NOMO-1 (cell line): ENCODE results near the gene SCN4A.
A peak's percentile ranks its signal among the peaks of the same experiment; 100 is the strongest.
"Not testable (repeated sequence)": the region's sequence is repeated elsewhere in the genome, so short reads cannot be mapped to it uniquely, and the experiment has no call there.

ENCODE experiments used
- DNase-seq, 2 experiments: peaks; one replicate each; lab custom pipeline; 2025; ENCODE audit not compliant: unreplicated experiment in 2 of 2; lab: John Stamatoyannopoulos, UW

SCN4A gene

DNA sequence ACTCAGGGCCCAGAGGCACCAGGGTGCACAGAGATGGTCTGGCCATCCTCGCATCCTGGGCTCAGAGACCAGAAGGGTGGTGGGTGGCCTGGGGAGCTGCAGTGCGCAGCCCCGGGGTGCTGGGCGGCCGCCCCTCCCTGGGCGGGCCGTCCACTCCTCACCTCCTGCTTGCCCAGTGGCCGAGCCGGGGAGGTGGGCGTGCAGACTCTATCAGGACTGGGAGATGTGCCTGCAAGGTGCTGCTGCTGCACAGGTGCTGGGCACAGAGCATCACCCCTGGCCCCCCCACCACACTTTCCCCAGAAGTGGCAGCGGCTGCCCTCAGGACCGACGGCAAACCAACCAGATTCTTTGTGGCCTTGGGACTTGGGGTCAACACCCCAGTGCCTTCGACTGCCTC, at the start of gene SCN4A:
Gene SCN4A, minus strand, starts transcription at position 123 of the 400 bp plus-strand sequence. Its CDS starts 77 bp downstream, at position 46.
- no peak for DNase-seq

DNA sequence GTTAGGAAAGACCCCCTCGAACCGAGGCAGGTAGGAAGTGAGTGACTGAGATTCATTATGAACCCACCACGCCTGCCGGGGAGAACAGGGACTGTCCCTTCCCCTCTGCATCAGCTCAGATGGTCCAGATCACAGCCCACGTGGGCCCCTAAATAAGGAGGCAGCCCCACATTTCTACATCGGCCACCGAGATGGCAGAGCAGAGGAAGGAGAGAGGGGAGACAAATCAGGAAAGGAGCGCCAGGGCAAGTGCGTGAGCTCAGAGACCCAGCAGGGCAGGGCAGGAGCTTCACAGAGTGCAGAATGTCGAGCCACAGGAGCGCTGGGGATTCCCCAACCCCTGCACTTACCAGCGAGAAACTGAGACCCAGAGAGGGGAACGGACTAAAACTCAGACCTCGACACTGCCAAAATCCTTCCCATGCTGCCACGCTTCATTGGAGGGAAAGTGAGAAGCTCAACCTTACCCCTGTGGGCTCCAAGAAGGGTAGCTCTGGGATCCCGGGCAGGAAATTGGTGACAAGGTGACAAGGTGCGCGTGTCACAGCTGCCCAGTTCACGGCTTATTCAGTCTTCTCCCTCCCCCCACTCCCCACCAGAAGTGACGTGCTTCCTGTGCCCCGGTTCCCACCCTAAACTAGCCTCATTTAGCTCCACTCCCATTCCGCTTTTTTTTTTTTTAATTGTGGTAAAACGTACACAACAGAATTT, 47.5 kb upstream of the SCN4A start, which contains the start of gene ICAM2:
Gene ICAM2, minus strand, starts transcription at position 578 of the 711 bp plus-strand sequence. CDS start 13,942 bp downstream, outside the sequence.
- peak; percentile 73 to 85 for DNase-seq

DNA sequence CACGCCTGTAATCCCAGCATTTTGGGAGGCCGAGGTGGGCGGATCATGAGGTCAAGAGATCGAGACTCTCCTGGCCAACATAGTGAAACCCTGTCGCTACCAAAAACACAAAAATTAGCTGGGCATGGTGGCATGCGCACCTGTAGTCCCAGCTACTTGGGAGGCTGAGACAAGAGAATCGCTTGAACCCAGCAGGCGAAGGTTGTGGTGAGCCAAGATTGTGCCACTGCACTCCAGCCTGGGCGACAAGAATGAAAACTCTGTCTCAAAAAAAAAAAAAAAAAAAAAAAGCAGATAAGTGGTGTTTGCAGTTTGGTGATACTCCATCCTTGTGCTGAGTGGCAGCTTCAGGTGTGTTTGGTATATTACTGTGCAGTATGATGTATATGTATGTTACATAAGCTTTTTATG, 46.8 kb upstream of the SCN4A start:
- DNase-seq, result not testable (repeated sequence)

DNA sequence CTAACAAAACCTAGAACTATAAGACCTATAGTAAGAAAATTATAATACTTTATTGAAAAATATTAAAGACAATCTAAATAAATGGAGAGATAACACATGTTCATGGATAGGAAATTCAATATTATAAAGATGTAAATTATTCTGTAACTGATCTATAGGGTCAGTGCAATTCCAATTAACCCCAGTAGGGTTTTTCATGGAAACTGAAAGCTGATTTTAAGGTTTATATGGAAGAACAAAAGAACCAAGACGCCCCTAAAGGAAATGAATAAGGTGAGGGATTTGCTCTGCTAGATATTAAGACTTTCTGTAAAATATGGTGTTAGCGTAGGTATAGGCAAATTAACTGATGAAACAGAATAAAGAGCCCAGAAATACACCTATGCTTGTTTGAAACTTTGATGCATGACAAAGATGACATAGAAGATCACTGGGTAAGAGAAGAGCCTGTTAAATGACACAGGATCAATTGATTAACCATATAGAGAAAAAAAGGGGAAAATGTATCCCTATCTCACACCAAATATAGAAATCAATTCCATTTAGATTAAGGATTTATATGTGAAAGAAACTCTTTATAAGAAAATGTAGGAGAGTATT, 44.8 kb upstream of the SCN4A start:
- DNase-seq, result no peak

DNA sequence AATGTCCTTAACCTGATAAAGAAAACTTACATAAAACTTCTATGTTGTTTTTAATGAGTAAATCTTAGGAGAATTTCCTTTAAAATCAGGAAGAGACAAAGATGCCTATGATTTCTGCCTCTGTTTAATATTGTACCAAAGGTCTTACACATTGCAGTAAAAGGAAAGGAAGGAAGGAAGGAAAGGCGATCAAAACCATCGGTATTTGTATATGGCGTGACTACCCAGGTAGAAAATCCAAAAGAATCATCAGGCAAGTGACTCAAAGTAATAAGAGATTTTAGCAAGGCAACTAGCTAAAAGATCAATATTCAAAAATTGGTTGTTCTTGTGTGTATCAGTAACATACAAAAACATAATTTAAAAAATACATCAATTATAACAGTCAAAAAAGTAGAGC, 44.3 kb upstream of the SCN4A start:
- no peak for DNase-seq

DNA sequence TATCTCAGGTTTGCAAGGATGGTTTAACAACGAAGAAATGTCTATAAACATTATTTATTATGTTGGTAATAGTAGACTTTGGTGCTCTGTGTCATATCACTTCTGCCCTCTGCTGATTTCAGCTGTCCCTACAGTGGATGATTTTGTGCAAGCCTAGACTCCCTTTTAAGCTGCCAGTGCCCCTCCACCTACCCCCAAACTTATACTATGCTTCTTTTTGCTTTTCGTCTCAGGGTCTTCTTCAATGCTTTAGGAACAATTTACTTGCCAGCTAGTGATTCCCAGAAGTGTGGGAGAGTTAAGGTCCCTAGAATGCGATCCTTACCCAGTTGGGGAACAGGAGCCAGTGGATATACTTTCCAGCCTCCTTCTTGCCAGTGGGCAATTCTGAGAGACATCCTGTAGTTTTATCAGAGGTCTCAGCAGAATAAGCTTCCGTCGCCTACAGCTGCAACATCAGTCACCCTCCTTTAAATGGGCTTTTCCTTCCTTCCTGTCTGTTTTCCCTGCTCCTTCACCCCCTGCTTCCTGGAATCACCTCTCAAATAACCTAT, 43.6 kb upstream of the SCN4A start:
- DNase-seq, result no peak

DNA sequence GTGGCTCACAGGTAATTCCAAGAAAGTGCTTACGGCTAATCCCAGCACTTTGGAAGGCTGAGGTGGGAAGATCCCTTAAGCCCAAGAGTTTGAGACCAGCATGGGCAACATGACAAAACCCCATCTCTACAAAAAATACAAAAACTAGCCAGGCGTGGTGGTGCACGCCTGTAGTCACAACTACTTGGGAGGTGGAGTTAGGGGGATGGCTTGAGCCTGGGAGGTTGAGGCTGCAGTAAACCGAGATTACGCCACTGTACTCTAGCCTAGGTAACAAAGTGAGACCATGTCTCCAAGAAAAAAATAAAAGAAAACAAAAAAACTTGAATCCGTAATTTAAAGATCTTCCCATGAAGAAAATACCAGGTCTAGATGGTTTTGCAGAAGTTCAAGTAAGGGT, 42.7 kb upstream of the SCN4A start:
- DNase-seq, result no peak

DNA sequence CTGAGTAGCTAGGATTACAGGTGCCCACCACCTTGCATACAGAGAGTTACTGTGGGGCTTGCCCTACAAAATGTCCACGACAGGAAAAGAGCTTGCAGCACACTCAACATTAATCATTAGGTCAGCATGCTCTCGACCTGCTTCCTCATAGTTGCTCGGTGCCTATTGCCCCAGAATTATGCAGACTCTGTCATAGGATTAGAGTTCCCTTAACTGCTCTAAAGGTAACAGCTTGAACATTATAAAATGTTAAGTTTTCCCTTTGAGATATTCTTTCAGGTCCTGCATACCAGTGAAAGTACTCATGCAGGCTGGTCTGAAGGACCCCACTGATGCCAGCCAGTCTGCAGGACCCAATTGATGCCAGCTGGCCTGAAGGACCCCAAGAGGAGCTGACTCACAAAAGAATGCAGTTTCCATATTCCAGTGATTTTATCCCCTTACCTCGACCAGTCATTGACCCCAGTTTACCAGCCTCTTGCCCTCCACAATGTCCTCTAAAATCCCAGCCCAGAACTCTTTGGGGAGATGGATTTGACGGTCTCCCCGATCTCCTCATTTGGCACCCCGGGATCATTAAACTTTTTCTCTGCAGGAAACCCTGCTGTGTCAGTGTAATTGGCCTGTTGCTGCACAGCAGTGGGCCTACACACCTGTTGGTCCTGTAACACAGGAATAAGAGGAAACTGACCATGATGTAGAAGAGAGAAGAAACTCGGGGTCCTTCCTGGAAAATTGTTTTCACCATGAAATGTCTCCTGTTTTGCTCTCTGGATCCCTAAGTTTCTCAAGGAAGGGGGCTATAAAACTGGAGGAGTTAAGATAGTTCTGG, 37.1 kb upstream of the SCN4A start:
- DNase-seq, result peak; percentile 43 to 76

DNA sequence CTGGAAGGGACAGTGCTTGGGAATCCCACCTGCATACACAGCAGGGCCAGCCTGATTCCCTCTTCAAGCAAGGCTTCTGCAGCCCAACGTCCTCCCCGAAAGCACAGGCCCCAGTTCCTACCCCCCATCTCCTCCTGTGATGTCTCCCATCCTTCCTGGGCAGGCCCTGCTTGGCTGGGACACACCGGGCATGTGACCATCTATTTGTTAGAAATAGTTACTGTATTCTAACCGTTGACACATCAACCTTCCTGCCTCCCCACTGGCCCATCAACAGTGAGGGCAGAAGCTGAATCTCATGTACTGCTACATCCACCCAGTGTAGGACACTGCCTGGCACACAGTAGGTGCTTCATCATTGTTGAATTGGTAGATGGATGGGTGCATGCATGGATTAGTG, 36.1 kb upstream of the SCN4A start:
- no peak for DNase-seq

DNA sequence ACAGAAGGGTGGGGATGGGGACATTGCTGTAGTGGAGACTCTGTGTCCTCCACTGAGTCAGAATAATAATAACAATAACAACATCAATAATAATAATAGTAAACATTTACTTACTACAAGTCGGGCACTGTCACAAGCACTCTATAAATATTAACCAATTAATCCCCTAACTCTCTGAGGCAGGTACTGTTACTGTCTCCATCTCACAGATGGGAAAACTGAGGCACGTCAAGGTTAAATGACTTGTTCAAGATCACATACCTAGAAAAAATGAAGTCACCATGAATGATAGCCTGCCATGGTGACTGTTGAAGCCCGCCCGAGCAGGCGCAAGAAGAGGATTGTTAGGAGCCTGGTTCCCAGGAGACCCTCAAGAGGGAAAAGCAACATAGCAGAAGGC, 35.6 kb upstream of the SCN4A start:
- DNase-seq, result no peak

DNA sequence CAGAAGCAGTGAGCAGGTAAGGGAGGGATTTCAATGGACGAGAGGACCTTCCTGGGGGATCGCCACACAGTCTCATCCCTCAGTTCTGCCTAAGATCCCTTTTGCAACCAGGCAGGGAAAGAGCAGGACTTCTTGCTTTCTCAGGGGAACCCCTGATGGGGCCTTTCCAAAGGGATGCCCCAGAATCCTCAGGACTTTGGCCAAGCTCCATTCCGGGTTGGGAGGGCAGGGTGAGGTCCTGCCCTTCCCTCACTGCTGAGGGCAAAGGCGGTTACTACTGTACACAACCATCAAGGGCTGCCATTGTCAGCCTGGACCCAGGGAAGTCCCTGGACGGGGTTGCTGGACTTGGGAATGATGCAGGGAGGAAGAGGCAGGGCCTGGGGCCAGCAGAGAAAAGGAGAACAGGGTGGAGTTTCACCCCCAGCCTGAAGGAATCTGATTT, 35.1 kb upstream of the SCN4A start:
- DNase-seq, result no peak

DNA sequence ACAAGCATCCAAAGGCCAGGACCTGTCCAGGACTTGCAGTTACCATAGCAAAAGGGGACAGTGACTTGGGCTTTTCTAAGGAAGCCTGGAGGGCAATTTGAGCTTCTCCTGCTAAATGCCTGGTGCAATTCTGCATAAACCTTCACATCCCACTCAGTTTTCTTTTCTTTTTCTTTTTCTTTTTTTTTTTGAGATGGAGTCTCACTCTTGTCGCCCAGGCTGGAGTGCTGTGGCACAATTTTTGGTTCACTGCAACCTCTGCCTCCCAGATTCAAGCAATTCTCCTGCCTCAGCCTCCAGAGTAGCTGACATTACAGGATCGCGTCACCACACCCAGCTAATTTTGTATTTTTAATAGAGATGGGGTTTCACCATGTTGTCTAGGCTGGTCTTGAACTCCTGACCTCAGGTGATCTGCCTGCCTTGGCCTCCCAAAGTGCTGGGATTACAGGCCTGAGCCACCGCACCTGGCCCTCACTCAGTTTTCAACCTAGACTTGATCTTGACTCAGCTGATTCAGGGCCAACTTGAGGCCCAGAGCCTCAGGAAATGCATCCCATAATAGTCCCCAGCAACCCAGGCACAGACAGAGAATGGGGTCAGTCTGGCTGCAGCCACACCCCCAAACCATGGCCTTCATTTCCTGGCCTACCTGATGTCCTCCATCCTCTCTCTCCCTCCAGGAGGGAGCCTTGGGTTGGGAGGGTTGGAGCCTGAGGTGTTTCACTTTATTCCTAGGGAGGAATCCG, 34.5 kb upstream of the SCN4A start:
- DNase-seq, result not testable (repeated sequence)

DNA sequence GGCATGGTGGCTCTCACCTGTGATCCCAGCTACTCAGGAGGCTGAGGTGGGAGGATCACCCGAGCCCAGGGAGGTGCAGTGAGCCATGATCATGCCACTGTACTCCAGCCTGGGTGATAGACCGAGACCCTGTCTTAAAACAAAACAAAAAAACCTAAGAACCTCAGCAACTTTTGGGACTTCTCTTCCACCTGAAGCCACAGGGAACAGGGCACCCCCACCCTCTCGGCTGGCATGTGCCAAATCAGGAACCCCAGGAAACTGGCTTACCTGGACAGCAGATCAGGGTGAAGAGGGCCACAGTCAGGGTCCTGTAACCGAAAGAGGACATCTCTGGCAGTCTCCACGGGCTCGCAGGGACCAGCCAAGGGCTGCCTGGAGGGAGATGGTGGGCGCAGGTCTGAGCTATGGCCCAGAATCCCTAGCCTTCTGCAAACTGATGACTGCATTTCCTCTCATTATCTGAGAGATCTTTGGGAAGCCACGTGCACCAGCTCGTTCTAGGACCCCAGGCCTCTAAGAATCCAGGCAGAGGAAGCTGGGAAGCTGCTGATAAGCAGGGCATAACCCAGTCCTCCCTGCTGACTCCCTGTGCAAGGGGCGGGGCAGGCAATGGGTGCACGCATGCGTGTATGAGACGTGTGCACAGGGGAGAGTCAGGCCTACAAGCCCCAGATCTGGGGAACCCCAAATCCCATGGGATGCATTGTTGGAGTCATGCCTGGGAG, 33.8 kb upstream of the SCN4A start:
- no peak for DNase-seq

DNA sequence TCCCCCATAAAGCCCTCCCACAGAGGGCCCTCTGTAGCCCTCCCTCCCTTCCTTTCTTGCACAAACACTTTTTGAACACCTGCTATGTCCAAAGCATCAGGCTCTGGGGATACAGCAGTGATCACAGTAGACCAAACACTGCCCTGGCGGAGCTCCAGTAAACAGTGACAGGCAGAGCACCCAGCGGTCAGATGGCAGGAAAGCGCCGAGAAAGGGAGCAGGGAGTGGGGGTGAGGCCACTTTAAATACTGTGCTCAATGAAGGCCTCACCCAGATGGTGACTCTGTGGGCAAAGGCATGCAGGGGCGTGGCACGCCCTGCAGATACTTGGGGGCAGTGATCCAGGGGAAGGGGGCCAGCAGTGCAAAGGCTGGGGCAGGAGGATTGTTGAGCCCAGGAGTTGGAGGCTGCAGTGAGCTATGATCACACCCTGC, 33.0 kb upstream of the SCN4A start:
- no peak for DNase-seq

DNA sequence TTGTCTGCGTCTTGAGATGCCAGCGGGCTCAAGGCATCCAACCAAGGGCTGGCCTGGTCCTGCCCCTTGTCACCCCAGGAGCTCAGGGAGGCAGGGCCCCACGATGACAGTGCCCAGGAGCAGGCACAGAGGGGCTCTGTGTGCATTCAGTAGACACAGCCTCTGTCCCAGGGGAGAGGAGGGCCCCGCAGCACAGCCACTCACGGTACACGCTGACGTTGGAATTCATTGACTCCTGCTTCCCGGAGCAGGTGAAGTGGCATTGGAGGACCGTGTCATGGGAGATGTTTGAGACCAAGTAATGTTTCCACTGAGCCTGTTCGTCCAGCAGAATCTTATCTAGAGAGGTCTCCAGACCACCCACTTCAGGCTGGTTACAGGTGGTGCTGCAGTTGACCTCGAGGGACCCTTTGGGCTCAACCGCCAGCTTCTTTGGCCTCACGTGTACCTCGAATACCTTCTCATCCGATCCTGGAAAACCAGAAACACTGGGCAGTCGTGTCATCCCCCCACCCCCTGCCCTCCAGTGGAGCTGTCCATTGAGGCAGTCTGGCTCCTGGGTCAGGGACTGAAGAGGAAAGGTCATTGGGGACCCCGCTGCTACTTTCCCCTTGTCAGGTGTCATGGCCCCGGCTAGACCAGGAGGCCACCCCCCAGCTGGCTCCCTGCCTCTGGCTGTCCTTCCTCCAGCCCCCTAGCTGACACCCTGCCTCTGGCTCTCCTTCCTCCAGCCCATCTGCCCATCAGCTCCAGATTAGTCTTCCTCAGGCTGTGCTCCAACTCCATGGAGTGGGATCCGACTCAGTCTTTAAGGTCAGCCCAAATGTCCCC, 32.4 kb upstream of the SCN4A start:
- no peak for DNase-seq

DNA sequence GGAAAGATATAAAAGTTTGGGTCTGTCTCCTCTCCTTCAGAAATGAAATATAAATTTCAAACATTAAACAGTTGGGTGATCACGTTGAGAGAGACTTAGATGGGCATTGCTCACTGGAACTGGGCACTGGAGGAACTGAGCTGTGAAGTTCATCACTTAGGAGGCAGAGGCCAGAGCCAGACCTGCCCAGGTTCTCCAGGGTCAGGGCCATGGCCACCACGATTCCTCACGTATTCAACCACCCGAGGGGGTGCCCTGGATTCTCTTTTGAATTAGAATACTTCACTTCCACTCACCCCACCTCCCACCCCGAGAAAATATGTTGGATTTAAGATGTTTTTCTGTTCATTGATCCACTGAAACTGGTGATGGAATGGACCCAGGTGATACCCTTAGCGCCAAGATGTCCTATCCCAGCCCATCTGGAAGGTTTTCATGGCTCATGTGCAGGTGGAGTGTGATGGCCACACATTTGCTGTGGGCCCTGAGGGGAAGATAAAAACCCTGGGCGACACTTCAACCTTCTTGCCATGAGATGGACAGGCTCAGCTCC, 31.6 kb upstream of the SCN4A start:
- DNase-seq, result no peak

DNA sequence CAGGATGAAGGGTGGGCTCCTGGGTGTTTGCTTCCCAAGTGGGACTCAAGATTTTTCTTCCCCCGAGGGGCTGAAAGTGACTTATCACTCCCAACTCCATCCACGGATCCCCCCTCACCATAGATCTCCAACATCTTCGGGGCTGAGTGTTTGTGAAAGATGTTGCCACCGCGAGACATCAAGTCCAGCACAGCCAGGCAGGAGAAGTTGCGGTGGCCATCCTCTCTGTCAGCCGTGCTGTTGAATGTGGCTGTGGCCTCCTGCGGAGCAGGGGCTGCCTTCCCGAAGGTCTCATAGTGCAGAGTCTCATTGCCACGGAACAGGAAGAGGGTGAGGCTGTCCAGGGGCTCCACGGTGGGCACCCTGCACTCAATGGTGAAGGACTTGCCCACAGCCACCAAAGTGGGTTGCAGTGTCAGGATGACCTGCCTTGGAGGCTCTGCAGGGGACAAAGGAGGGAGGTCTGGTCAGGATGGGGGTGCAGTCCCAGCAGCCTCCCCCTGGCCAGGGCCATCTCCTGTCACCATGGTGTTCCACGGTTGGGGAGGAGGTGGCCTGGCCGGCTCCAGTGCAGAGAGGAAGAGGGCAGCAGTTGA, 30.9 kb upstream of the SCN4A start:
- DNase-seq, result no peak
